ENCODE results near the gene TMEM204.

TMEM204 gene

GRCh38 chr16:1501630-1502029, 31.8 kb upstream of the TMEM204 start:
- DNase-seq (ENCODE audit: extremely low read depth, insufficient read length), result no peak
- H3K4me3 ChIP-seq (replicated peaks; ENCODE audit: low read depth, low read length), result no peak overlapping the region
- H3K36me3 ChIP-seq (ENCODE audit: control insufficient read depth, insufficient read depth, low read length), result peaks cover 31% of the 10 kb centered on the region
- no peak for TF ChIP-seq CTCF (IDR thresholded peaks at IDR 0.05; ENCODE audit: insufficient read depth, low read length, poor library complexity, severe bottlenecking)
- H3K27me3 ChIP-seq (replicated peaks; ENCODE audit: control insufficient read depth, insufficient read depth, low read length), result no peaks in the 10 kb centered on the region

- DNase-seq (ENCODE audit: extremely low read depth, insufficient read length), result peak; percentile 3
- no peak for TF ChIP-seq CTCF (IDR thresholded peaks at IDR 0.05; ENCODE audit: insufficient read depth, low read length, poor library complexity, severe bottlenecking)
- Histone ChIP-seq H3K4me3 (replicated peaks; ENCODE audit: low read depth, low read length) (no peak overlapping the region), H3K36me3 (ENCODE audit: control insufficient read depth, insufficient read depth, low read length) (peaks cover 26% of the 10 kb centered on the region), H3K27me3 (replicated peaks; ENCODE audit: control insufficient read depth, insufficient read depth, low read length) (no peaks in the 10 kb centered on the region)
Measured at GRCh38 chr16:1502092-1503004, 31.1 kb upstream of the TMEM204 start.

GRCh38 chr16:1503110-1503955, 30.1 kb upstream of the TMEM204 start:
- peak; percentile 6 for DNase-seq (ENCODE audit: extremely low read depth, insufficient read length)
- no peak overlapping the region for H3K4me3 ChIP-seq (replicated peaks; ENCODE audit: low read depth, low read length)
- no peak for TF ChIP-seq CTCF (IDR thresholded peaks at IDR 0.05; ENCODE audit: insufficient read depth, low read length, poor library complexity, severe bottlenecking)
- H3K36me3 ChIP-seq (ENCODE audit: control insufficient read depth, insufficient read depth, low read length), result peaks cover 26% of the 10 kb centered on the region
- no peaks in the 10 kb centered on the region for H3K27me3 ChIP-seq (replicated peaks; ENCODE audit: control insufficient read depth, insufficient read depth, low read length)

- H3K36me3 ChIP-seq (ENCODE audit: control insufficient read depth, insufficient read depth, low read length), result peaks cover 25% of the 10 kb centered on the region
- DNase-seq (ENCODE audit: extremely low read depth, insufficient read length), result no peak
- no peak overlapping the region for H3K4me3 ChIP-seq (replicated peaks; ENCODE audit: low read depth, low read length)
- TF ChIP-seq CTCF (IDR thresholded peaks at IDR 0.05; ENCODE audit: insufficient read depth, low read length, poor library complexity, severe bottlenecking), result no peak
- H3K27me3 ChIP-seq (replicated peaks; ENCODE audit: control insufficient read depth, insufficient read depth, low read length), result no peaks in the 10 kb centered on the region
Measured at GRCh38 chr16:1505073-1505844, 28.2 kb upstream of the TMEM204 start.

GRCh38 chr16:1505912-1506311, 27.6 kb upstream of the TMEM204 start:
- DNase-seq (ENCODE audit: extremely low read depth, insufficient read length), result no peak
- Histone ChIP-seq H3K4me3 (replicated peaks; ENCODE audit: low read depth, low read length) (no peak overlapping the region), H3K27me3 (replicated peaks; ENCODE audit: control insufficient read depth, insufficient read depth, low read length) (no peaks in the 10 kb centered on the region), H3K36me3 (ENCODE audit: control insufficient read depth, insufficient read depth, low read length) (peaks cover 24% of the 10 kb centered on the region)
- no peak for TF ChIP-seq CTCF (IDR thresholded peaks at IDR 0.05; ENCODE audit: insufficient read depth, low read length, poor library complexity, severe bottlenecking)
